COR-L47 (cell line): Measurements from ENCODE around the gene SNAI3.

Experiments used
- DNase-seq: peaks from one replicate; lab custom pipeline; 2025; lab: John Stamatoyannopoulos, UW

The SNAI3 gene

DNA sequence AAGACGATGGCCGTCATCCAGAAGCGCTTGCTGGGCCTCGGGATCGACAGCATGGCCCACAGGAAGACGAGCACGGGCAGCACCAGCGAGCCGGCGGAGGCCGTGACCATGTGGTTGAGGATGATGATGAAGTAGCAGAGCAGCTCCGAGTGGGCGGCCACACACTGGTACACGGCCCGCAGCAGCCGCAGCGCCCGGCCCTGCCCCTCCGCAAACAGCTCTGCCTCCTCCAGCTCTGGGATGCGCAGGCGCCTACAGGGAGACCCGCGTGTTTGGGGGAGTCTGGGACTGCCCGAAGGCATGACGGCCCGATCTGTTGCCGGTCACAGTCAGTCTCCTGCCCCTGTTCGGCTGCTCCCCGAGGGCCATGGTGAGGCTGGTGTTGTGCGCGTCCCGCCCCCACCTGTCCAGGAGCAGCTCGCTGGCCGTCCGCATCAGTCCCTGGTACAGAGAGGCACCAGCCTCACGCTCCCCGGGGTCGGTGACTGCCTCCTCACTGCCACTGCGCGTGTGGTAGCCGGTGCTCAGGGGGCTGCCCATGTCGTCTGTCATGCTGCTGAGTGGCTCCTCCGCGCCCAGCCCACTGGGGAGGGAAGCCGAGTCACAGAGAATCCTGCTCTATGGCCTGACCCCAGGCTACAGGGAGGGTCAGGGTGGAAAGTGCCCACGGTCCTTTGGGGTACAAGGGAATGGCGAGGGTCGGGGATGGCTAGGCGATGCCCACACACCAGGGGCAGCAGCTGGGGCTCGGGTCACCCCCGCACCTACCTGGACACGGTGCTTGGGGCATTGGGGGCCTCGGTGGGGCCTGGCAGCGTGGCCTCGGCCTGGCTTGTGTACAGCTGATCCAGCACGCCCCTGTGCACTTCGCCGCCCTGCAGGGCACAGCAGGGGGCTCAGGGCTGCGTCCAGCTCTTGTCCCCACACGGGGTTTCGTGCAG, 35.8 kb upstream of the SNAI3 start:
- DNase-seq: no peak

DNA sequence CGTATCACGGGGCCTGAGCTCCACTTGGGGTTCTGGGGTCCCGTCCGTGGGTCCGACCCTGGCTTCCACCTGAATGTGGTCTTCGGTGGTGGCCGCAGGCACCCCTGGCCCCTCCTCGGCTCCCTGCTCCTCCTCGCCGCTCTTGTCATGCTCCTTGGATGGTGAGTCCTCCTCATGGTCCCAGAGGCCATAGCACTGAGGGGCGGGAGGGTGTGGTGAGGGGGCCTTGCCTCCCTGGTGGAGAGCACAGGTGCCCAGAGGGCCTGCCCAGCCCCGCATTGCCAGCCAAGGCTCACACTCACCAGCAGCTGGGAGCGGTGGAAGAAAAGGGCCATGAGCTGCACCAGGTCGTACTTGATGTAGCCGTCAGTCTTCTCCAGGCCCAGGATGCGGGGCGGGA, 34.9 kb upstream of the SNAI3 start:
- DNase-seq: no peak

DNA sequence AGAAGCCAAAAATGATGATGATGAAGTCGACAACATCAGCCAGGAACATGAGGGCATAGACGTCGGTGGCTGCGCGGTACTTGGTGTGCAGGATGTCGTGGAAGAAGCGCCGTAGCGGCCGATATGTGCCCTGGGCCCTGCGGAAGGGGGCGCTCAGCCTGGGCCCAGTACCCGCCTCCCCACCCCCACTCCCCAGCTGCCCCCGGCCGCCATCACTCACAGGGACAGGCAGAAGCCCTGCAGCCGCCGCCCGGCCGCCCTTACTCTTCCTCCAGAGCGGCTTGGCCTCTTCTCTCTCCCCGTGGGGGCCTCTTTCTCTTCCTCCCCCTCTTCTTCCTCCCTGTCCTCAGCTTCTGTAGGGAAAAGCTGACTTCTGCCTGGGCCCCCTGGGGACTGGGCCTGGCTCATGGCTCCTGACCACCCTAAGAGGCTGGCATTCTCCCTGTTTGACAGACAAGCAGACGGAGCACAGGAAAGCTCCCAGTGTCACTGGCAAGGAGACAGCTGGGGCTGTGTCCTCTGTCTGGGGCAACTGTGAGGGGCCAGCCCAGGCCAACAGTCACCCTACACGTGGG, 34.2 kb upstream of the SNAI3 start:
- no peak for DNase-seq

DNA sequence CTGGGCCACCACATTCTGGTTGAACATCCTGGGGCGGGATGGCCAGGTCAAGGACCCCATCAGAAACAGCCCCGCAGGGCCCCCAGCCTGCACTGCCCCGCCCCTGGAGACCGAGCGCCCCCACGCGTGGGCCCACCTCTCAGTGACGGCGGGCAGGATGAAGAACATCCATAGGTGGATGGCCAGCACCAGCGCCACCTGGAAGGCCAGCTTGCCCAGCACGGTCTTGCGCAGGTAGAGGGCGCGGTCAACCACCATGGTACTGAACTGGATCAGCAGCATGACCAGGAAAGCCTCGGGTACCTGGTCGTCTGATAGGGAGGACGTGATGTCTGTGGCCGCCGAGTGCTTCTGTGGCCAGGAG, 33.6 kb upstream of the SNAI3 start:
- DNase-seq: no peak

DNA sequence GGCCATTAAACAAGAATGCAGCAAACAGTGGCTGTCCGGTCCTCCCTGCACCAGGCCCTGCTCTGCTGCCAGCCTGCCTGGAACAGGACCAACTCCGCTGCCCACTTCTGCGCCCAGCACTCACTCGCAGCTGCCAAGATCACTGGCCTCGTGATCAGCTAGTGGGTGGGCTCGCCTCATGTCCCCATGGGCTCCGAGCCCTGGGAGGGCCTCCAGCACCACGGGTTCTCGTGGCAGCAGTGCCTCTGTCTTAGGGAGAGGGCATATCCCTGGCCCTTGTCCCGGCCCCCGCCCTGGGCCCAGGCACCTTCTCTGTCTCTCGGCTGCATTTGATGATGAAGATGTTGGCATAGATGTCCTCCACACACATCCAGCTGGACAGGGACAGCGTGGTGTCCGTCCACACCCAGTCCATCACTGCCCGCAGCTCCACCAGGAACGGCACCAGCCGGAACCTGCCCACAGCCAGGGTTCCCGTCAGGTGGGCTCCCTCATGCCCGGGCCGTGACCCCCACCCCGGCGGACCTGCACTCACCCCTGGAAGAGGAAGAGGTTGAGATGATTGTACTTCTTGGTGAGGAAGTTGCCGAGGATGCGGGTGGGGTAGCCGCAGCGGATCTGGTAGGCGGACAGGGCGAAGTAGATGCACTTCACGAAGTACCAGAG, 33.1 kb upstream of the SNAI3 start:
- DNase-seq: no peak

DNA sequence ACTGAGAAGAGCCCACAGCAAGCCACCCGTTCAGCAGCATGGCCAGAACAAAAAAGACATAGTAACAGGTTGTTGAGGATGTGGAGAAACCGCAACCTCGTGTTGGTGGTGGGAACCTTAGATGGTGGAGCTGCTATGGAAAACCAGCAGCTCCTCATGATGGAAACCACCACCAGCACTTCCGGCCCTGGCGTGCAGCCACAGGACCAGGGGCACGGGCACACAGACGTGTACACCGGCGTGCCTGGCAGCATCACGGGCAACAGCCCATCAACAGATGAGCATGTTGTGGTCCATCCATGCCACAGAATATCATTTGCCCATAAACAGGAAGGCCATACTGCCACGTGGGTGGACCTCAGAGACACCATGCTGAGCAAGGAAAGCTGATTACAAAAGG, 31.9 kb upstream of the SNAI3 start:
- DNase-seq: no peak

DNA sequence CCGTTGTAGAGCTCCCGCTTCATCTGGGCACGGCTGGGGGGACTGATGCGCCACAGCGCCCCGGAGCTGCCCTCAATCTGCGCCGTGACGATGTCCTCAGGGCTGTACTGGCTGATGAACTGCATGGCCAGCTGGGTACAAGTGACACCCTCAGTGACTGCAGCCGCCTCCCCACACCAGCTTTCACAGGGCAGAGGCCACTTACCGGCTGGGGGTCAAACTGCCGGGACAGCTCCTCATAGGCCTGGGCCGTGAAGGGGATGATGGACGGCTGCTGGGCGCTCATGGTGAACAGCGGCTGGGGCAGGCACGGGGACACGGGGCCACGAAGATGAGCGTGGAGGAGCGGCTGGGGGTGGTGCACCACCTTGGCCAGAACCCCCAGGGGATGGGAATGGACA, 30.3 kb upstream of the SNAI3 start:
- DNase-seq: no peak

DNA sequence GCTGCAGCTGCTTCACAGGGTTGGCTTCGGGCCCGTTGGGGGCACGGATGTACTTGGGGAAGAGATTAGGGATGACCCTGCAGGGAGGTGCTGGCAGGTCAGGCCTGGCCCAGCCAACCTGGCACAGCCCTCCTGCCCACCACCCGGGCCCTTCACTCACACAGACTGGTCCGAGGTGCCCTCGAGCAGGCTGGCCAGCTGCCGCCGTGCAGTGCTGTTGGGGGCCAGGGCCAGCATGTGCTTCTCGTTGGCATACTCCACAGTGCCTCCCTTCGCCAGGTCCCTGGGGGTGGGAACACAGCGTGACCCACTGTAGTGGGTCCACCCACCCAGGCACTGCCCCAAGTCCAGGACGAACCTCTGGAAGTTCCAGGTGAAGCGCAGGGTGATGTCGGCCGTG, 29.9 kb upstream of the SNAI3 start:
- DNase-seq: no peak

DNA sequence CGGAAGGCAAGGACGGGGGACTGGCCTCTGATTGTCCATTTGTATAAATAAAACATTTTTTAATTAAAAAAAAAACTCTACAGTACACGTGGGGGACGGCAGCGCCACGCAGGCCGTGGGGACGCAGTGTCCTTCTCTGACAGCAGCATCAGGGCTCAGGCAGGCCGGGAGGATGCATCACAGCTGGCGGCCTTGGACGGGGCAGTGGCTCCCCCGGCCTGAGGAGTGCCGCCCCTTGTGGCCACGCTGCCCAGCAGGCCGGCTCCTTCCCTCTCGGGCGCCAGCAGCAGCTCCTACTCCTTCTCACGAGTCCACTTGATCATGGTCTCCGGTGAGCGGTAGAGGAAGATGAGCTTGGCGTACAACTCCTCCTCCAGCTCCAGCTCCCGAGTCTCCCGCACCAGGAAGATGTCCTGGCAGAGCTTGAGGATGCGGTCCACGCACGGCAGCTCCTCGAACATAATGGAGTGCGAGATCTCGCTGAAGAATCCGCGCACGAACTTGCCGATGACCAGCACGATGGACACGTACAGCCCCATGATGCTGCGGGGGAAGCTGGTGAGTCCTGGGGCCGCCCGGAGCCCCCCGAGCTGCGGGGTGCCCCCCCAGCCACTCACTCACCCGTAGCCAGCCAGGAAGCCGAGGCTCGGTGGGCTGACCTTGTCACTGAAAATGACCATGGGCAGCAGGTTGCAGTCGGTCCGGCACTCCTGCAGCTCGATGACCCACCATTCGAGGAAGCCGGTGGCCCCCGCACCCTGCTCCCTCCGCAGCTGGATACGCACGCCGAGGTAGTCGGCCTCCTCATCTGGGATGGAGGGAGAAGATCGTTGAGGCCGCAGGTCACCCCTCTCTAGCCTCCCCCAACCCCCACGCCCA, 29.2 kb upstream of the SNAI3 start:
- no peak for DNase-seq

DNA sequence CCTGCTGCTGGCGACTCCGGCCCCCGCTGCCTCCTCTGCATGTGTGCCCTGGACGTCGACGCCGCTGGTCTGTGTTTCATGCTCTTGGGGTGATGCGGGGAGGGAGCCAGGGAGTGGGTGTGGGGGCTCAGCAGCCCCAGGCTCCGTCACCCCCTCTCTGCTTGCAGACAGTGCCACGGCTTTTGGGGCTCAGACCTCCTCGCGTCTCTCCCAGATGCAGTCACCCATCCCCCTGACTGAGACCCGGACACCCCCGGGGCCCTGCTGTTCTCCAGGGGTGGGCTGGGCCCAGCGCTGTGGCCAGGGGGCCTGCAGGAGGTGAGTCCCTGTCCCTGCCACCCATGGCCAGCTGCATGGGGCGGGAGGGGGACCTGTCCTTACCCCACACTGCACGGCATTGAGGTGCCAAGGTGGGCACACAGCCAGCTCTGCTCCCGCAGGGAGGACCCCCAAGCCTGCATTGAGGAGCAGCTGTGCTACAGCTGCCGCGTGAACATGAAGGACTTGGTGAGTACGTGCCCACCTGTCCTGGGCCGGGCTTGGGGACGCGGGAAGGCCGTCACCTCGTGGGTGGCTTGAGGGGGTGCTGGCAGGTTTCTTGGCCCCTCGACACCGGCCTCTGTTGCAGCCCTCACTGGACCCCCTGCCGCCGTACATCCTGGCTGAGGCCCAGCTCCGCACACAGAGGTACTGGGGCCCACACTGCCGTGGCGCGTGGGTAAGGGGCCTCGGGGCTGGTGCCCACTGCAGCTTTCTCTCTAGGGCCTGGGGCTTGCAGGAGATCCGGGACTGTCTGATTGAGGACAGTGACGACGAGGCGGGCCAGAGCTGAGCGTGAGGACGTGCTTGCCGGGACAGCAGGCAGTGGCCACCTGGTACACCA, 28.4 kb upstream of the SNAI3 start:
- no peak for DNase-seq

DNA sequence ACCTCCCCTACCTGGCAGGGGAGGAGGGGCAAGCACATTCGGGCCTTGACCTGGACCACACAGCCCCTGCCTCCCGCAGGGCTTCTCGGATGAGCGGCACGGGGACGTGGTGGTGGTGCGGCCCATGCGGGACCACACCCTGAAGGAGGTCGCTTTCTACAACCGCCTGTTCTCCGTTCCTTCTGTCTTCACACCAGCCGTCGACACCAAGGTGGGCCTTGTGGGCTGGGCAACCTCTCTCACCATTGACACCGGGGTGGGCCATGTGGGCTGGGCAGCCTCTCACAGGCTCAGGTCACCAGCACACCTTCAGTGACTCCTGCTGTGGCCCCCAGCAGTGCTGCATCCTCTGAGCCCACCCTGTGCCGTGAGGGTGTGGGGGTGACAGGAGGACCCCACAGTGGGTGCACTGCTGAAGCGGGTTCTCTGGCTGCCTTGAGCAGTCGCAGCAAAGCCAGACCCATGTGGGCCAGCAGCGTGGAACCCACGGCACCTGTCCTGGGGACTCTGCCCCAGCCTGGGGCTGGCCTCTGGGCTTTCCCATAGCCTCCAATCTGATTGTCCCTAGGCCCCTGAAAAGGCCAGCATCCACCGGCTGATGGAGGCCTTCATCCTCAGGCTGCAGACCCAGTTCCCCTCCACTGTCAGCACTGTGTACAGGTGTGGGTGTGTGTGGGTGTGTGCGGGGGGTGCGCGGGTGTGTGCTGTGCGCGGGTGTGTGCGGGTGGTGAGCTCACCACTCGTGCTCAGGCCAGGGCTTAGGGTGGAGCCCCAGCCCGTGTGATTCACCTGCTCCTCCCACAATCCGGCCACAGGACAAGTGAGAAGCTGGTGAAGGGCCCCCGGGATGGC, 27.5 kb upstream of the SNAI3 start:
- DNase-seq: no peak

DNA sequence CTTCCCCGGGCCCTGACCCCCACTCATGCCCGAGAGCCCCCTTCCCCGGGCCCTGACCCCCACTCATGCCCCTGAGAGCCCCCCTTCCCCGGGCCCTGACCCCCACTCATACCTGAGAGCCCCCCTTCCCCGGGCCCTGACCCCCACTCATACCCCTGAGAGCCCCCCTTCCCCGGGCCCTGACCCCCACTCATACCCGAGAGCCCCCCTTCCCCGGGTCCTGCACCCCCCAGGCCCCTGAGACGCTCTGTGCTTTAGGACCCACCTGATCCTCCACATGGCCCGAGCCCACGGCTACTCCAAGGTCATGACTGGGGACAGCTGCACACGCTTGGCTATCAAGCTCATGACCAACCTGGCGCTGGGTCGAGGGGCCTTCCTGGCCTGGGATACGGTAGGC, 26.7 kb upstream of the SNAI3 start:
- no peak for DNase-seq

DNA sequence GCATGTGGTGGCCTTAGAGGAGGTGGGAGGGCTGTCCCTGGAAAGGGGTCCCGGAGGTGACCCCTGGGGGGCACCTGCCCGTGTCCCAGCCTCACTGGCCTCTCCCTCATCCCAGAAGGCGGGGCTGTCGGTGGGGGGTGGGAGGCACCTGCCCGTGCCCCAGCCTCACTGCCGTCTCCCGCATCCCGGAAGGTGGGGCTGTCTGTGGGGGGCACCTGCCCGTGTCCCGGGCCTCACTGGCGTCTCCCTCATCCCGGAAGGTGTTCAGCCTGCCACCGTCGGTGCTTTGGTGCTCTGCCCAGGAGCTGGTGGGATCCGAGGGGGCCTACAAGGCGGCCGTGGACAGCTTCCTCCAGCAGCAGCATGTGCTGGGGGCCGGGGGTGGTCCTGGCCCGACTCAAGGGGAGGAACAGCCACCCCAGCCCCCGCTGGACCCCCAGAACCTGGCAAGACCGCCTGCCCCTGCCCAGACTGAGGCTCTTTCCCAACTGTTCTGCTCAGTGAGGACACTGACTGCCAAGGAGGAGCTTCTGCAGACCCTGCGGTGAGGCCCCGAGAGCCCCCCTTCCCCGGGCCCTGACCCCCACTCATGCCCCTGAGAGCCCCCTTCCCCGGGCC, 26.2 kb upstream of the SNAI3 start:
- DNase-seq: no peak

DNA sequence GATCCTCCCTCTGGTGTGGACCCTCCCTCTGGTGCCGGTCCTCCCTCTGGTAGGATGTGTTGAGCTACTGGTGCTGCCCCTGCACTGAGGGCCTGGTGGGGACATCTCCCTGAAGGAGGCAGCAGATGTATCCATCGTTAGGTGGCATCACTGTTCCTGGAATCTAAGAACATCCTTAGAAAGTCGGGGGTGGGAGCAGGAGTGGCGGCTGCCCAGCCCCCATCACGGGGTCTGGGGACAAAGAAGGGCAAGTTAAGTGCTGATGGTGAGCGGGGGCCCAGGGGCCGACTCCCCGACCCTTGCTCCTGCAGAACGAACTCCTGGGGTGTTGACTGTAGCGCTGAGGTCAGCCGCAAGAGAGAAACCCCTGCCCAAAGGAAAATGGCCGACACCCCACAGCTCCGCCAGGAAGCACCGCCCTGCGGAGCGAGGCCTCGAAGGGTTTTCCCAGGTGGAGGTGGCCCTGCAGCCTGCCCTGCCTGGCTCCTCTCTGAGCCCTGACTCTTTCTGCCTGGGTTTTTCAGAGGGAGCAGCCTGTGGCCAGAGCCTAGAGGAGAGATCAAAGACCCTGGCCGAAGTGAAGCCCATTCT, 25.5 kb upstream of the SNAI3 start:
- no peak for DNase-seq

DNA sequence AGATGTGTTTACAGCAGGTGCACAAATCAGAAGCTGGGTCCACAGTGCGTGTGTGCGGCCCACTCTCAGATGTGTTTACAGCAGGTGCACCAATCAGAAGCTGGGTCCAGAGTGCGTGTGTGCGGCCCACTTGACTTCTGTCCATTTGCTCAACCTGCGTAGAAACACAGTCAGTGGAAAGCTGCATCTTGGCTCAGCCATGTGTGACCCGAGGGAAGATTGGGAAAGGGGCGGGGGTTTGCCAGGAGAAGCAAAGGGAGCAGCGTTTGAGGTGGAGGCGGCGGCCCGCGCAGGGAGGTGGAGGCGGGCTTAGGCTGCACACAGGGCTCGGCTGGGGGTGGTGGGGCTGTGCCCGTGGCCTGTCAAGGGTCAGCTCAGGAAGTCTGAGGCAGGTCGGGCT, 24.2 kb upstream of the SNAI3 start:
- DNase-seq: no peak

DNA sequence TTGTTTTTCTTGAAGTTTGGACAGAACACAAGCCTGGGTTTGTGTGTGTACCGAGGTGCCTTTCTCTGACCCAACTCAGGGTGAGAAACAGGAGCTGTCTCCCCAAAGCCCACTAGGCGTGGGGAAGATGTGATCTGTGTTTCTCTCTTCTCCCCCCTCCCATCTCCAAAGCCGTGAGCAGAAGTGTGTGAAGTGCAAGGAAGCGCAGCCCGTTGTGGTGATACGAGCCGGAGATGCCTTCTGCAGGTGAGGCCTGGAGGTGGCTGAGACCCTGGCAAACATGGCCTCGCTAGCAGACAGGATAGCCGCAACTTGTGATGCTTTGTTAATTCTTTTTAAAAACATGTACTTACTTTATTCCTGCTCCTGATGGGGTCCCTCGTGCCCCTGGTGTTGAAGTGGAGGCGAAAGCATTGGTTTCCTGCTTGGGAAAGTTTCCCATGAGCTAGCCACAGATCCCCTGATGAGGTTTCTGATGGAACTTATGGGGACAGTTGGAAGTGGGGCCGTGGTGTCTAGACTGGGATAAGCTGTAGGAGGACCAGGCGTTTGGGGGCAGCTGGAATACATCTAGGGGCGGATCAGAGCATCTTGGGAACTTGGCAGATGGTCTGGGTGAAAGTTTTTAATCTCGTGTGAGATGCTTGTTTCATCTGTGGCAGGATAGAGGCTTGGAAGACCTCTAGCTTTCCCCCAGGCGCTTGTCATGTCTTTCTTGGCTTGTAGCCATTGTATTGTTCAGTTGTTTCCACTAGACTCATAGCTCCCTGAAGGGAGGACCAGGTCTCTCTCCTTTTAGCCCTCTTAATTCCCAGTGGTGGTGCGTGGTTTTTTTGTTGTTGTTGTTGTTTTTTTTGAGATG, 20.9 kb upstream of the SNAI3 start:
- no peak for DNase-seq

DNA sequence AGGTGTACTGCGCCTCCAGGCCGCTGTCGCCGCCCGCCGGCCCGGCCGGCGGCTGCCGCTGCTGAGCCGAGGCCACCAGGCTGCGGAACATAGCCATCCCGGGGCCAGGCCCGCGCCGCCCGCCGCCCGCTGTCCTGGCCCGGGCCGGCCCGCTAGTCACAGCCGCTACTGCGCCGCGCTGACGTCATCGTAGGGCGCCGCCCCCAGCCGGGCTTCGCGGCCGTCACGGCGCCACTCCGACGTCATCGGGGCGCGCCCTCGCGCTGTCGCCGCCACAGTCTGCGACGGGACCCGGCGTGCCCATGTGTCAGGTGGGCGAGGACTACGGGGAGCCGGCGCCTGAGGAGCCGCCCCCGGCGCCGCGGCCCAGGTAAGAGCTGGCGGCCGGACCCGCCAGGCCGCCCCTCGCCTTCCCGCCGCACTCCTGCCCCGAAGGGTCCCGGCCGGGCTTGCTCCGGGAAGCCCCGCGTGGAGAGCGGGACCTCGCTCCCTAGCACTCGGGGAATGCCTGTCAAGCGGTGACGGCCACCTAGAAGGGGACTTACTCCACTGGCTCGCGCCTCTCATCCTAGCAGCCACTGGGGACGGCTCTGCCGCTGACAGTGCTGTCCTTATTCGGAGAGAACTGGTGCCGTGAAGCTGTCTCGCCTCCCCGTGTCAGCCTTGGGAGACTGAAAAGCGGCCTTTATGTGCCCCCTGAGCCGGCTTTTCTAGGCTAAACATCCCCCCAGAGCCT, 20.1 kb upstream of the SNAI3 start, which contains the start of the genes CTU2 and RNF166:
CTU2 (plus strand) TSS at position 275 of the 736 bp plus-strand sequence; CDS start at position 303, 28 bp downstream.
RNF166 (minus strand) TSS at position 180 of the 736 bp plus-strand sequence; CDS start at position 97, 83 bp downstream.
- DNase-seq: peak; percentile 67
